Liver (tissue), 9 donors: ENCODE data around the gene HLCS. TPM values are rescaled to one million over a fixed set of nuclear protein-coding genes. Genes with fewer than 3 reads are reported as not detected.

Experiments
- DNase-seq: peaks from one replicate; pipeline ENCODE4 v3.0.0-alpha.2; 2017; ENCODE audit warnings: low spot score
- H3K27ac ChIP-seq, 2 donors: one replicate each; pipeline ENCODE4 v1.7.0; 2013; ENCODE audit warnings: inconsistent platforms in 2 of 2, low read length in 2 of 2, control low read depth in 1 of 2, low read depth in 1 of 2, mild to moderate bottlenecking in 1 of 2
- H3K27me3 ChIP-seq, 4 donors: one replicate each; pipeline versions ENCODE4 v1.6.1 to v1.7.0; 2013; ENCODE audit warnings: low read length in 3 of 4, inconsistent platforms in 1 of 4, mild to moderate bottlenecking in 1 of 4, moderate library complexity in 1 of 4; ENCODE audit not compliant: control insufficient read depth in 4 of 4, insufficient read depth in 4 of 4
- H3K36me3 ChIP-seq, 4 donors: one replicate each; pipeline versions ENCODE4 v1.6.1 to v1.7.0; 2013; ENCODE audit warnings: low read length in 3 of 4, mild to moderate bottlenecking in 3 of 4, low read depth in 1 of 4, moderate library complexity in 1 of 4; ENCODE audit not compliant: control insufficient read depth in 4 of 4, insufficient read depth in 3 of 4
- H3K4me1 ChIP-seq, 4 donors: one replicate each; pipeline versions ENCODE4 v1.6.1 to v1.7.0; 2013; ENCODE audit warnings: low read length in 3 of 4, mild to moderate bottlenecking in 3 of 4, moderate library complexity in 1 of 4; ENCODE audit not compliant: control insufficient read depth in 4 of 4, insufficient read depth in 4 of 4
- H3K4me3 ChIP-seq, 3 donors: one replicate each; pipeline versions ENCODE4 v1.6.1 to v1.7.0; 2013; ENCODE audit warnings: low read length in 3 of 3, control low read depth in 1 of 3, low read depth in 1 of 3, mild to moderate bottlenecking in 1 of 3
- H3K9ac ChIP-seq, 2 donors: one replicate each; pipeline ENCODE4 v1.7.0; 2013; ENCODE audit warnings: low read length in 2 of 2, mild to moderate bottlenecking in 2 of 2, moderate library complexity in 2 of 2, control low read depth in 1 of 2, low read depth in 1 of 2
- H3K9me3 ChIP-seq, 4 donors: one replicate each; pipeline versions ENCODE4 v1.6.1 to v1.7.0; 2013; ENCODE audit warnings: low read length in 3 of 4; ENCODE audit not compliant: control insufficient read depth in 4 of 4
- EGR1 ChIP-seq, 2 donors: IDR thresholded peaks; 2 replicates each; pipeline ENCODE4 v1.6.1; 2016 to 2018; ENCODE audit warnings: antibody characterized with exemption in 2 of 2, low read depth in 2 of 2
- FOXA1 ChIP-seq: IDR thresholded peaks from 2 replicates; pipeline ENCODE4 v1.6.1; 2016; ENCODE audit warnings: antibody characterized with exemption
- GABPA ChIP-seq, 2 donors: IDR thresholded peaks in 1 of 2; conservative IDR thresholded peaks in 1 of 2; 2 replicates each; pipeline ENCODE4 v1.6.1; 2016; ENCODE audit warnings: antibody characterized with exemption in 2 of 2, mild to moderate bottlenecking in 1 of 2, moderate library complexity in 1 of 2
- JUND ChIP-seq, 2 donors: IDR thresholded peaks; 2 replicates each; pipeline ENCODE4 v1.6.1; 2016; ENCODE audit warnings: antibody characterized with exemption in 2 of 2
- MAX ChIP-seq: IDR thresholded peaks from 2 replicates; pipeline ENCODE4 v1.6.1; 2016; ENCODE audit warnings: antibody characterized with exemption
- NR2F2 ChIP-seq: IDR thresholded peaks from 2 replicates; pipeline ENCODE4 v1.6.1; 2016; ENCODE audit warnings: antibody characterized with exemption
- REST ChIP-seq: IDR thresholded peaks from 2 replicates; pipeline ENCODE4 v1.6.1; 2016; ENCODE audit warnings: antibody characterized with exemption, mild to moderate bottlenecking
- SP1 ChIP-seq: IDR thresholded peaks from 2 replicates; pipeline ENCODE4 v1.6.1; 2018; ENCODE audit warnings: antibody characterized with exemption, mild to moderate bottlenecking
- YY1 ChIP-seq: IDR thresholded peaks from 2 replicates; pipeline ENCODE4 v1.6.1; 2016; ENCODE audit warnings: antibody characterized with exemption, mild to moderate bottlenecking
- WGBS: extraction: QIAGEN DNeasy Blood & Tissue Kit; methylation state at CpG from one replicate; pipeline ENCODE4 v1.1.7; 2013; 5-methylcytosine and 5-hydroxymethylcytosine counted together
- polyA plus RNA-seq, 2 donors: library from polyadenylated mRNA; stranded (reverse) in 1 of 2; unstranded in 1 of 2; fragments of 200-250 nt in 1 of 2; fragments of >200 nt in 1 of 2; fragmentation: Nextera tagmentation in 1 of 2; extraction: Ambion mirVana in 1 of 2; gene quantifications; one replicate each; pipeline versions ENCODE4 v1.2.1 to v1.2.3, GENCODE V29; 2013 to 2015
- total RNA-seq, 2 donors: library from RNA; depleted of rRNA; stranded (reverse); fragments of >200 nt; gene quantifications; one replicate each; pipeline ENCODE4 v1.2.3, GENCODE V29; 2014
- TF ChIP-seq, protein P1 (sequence below): IDR thresholded peaks from 2 replicates; pipeline ENCODE4 v1.6.1; 2016; ENCODE audit warnings: antibody characterized with exemption
- TF ChIP-seq, protein P2 (sequence below): fragments of 150-350 bp; IDR thresholded peaks from 2 replicates; pipeline ENCODE4 v1.5.1; 2017; ENCODE audit warnings: improper control_type of control experiment, low read depth, low read length; ENCODE audit not compliant: missing input control
- donor health status: healthy.
- donor health status: healthy.
- donor health status: healthy.
- donor health status: healthy.
- donor health status: healthy.

HLCS gene
- total and polyA plus RNA-seq, 4 donors: 6.6 to 22.5 (median 8.3) TPM

DNA sequence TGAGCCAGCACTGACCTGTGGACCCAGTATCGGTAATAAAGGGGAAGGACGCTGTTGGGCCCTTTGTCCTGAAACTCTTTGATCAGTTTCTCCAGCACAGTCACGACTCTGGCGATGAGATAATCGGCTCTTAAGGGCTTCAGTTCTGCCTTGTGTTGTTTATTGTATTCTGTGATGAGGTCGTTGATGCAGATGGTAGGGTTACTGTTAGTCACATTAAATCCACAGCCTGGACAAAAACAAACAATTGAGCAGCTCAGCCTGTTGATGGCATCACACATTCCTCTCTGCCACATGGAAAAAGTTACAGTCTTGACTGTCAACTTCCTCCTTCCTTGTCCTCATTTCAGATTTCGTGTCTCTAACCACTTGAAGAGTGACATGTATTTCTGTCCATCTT is 209.9 kb downstream of the HLCS start:
- Histone ChIP-seq H3K27ac (no peak overlapping the region), H3K4me1 (no peaks in the 10 kb centered on the region), H3K36me3 (peaks cover 0 to 8% (median 5%) of the 10 kb centered on the region in 4 donors), H3K9ac (no peak overlapping the region), H3K27me3 (no peaks in the 10 kb centered on the region), H3K9me3 (no peaks in the 10 kb centered on the region), H3K4me3 (no peak overlapping the region)
- no peak for TF ChIP-seq MAX
- no peak for TF ChIP-seq JUND (IDR thresholded peaks at IDR 0.05)
- no peak for TF ChIP-seq GABPA (IDR thresholded peaks at IDR 0.05 in 1 of 2, conservative IDR thresholded peaks at IDR 0.05 in 1 of 2)
- no peak for TF ChIP-seq EGR1 (IDR thresholded peaks at IDR 0.05; ENCODE audit: low read depth in 2 of 2)
- TF ChIP-seq SP1: no peak
- TF ChIP-seq, protein P1, sequence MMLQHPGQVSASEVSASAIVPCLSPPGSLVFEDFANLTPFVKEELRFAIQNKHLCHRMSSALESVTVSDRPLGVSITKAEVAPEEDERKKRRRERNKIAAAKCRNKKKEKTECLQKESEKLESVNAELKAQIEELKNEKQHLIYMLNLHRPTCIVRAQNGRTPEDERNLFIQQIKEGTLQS: no peak
- no peak for TF ChIP-seq REST
- no peak for TF ChIP-seq FOXA1
- no peak for DNase-seq
- WGBS: 94% methylated on average over 7 of the region's 7 CpGs

DNA sequence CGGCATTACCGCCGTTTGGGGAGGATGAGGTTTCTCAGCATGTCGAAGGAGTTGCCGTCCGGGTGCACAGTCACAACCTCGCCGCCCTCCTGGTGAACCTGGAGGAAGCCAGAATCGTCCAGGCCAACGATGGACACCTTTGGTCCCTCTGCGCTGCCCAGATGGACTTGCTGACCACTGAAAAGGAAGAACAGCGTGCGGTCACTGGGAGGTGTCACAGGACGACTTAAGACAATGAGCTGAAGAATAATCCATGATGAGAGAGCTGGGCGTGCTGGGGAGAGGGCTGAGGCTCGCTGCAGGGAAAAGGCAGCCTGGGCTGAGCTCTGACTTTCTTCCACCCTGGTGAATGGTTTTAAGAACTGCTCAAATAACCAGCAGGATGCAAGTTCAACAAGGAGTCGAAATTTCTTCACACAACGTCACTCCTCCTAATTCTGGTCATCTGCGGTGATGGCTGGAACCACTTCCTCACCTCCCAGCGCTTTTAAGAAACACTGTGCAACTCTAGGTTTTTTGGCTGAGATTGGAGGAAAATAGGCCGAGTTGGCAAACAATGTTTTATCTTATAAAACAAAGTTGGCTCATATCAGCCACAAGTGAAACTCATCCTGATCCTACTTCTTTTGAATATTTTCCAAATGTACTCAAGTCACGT is 212.1 kb downstream of the HLCS start:
- WGBS: 96% methylated on average over 22 of the region's 22 CpGs
- DNase-seq: no peak
- no peak overlapping the region for H3K4me3 ChIP-seq
- no peak overlapping the region for H3K27ac ChIP-seq
- TF ChIP-seq REST (no peak), GABPA (IDR thresholded peaks at IDR 0.05 in 1 of 2, conservative IDR thresholded peaks at IDR 0.05 in 1 of 2) (no peak), NR2F2 (no peak), YY1 (no peak)
- TF ChIP-seq, protein P1: no peak
- TF ChIP-seq, protein P2, sequence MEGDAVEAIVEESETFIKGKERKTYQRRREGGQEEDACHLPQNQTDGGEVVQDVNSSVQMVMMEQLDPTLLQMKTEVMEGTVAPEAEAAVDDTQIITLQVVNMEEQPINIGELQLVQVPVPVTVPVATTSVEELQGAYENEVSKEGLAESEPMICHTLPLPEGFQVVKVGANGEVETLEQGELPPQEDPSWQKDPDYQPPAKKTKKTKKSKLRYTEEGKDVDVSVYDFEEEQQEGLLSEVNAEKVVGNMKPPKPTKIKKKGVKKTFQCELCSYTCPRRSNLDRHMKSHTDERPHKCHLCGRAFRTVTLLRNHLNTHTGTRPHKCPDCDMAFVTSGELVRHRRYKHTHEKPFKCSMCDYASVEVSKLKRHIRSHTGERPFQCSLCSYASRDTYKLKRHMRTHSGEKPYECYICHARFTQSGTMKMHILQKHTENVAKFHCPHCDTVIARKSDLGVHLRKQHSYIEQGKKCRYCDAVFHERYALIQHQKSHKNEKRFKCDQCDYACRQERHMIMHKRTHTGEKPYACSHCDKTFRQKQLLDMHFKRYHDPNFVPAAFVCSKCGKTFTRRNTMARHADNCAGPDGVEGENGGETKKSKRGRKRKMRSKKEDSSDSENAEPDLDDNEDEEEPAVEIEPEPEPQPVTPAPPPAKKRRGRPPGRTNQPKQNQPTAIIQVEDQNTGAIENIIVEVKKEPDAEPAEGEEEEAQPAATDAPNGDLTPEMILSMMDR: no peak
- peaks cover 0 to 8% (median 6%) of the 10 kb centered on the region in 4 donors for H3K36me3 ChIP-seq
- no peaks in the 10 kb centered on the region for H3K4me1 ChIP-seq
- H3K9ac ChIP-seq: no peak overlapping the region
- no peaks in the 10 kb centered on the region for H3K9me3 ChIP-seq
- no peaks in the 10 kb centered on the region for H3K27me3 ChIP-seq
